Measurements from ENCODE around the gene CDK15.

Gene CDK15

DNA sequence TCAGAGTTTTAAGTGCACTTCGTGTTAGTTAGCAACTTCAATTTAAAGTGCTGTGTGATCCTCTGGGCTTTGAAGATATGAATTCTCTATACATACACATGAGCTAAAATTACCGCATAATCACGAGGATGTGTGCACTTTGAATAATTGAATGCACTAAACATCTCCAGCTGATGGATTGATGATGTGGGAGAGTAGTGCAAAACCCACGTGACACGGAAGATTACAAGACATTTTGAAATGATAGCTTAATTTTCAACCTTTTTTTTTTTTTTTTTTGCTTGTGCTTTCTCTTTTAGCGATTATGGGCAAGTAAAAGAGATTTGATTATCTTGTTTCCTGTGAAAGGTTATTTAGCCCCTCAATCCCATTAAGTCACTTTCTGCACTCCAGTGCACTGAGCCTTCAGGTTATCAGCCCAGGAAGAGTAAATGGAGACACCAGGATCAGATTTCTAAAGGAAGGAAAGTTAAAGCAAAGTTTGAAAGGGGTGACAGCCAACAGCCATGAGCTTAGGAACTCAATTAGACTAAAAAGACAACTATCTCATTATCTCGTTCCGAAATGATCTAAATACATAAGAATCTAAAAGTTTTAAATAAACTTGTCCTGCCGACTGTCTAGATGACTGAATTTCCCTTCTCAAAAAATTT, 81.6 kb downstream of the CDK15 start:
- Mint-ChIP-seq H3K27ac (no peak overlapping the region), H3K9me3 (ENCODE audit: low read depth) (no peaks in the 10 kb centered on the region), H3K36me3 (no peaks in the 10 kb centered on the region), H3K4me1 (ENCODE audit: low read depth) (no peaks in the 10 kb centered on the region), H3K27me3 (peaks cover 42% of the 10 kb centered on the region), H3K4me3 (no peak overlapping the region)

DNA sequence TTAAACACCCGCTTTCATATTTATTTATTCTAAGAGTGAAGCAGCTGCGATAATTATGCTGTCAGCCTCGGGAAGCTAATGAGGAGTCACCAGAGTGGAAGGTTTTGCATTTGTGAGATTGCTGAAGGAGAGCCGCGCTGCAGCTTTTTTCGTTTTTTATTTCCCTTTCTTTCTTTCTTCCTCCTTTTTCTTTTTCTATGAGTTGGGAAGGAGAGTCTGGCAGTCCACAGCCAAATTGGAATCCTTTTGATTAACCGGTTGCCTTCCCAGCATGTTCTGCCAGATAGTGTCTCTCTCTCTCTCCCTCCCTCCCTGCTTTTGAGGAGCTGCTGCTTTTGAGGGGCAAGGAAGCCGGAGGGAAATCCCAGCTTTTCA, 82.1 kb downstream of the CDK15 start:
- no peaks in the 10 kb centered on the region for H3K4me1 Mint-ChIP-seq (ENCODE audit: low read depth)
- H3K27ac Mint-ChIP-seq, result no peak overlapping the region
- no peaks in the 10 kb centered on the region for H3K9me3 Mint-ChIP-seq (ENCODE audit: low read depth)
- H3K4me3 Mint-ChIP-seq, result no peak overlapping the region
- no peaks in the 10 kb centered on the region for H3K36me3 Mint-ChIP-seq
- peaks cover 41% of the 10 kb centered on the region for H3K27me3 Mint-ChIP-seq

DNA sequence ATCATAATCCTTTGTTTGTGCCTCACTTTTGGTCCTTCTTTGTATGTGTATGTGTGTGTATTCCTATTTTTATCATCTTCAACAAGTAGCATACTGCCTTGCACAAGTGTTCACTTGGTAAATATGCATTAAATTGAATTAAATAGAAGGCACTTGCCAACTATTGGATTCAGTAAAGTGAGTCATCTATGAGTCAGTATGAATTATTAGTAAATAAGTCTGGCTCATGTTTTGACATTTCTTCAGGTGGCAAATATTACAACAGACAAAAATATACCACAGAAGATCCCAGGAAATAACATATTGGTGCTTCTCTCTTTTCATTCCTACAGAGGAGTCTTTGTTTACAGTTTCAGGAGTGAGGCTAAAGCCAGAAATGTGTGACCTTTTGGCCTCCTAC, 84.1 kb downstream of the CDK15 start:
- no peak overlapping the region for H3K4me3 Mint-ChIP-seq

DNA sequence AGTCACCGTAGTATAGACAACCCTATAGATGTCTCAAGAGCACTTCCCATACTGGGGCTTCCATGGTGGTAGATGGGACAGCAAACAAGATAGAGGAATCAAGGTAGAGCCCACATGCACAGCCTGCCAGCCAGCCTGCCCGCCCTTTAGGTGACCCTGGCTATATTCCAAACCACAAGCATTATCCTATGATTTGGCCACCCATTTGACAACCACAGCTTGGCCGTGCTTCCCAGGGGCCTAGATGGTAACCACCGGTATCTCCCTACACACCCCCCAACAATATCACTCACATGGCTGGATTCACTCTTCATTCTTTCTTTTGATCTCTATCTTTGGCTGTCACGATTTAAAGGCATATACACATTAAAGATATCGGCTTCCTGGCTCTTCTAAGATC, 85.3 kb downstream of the CDK15 start:
- Mint-ChIP-seq H3K27ac (no peak overlapping the region), H3K4me1 (ENCODE audit: low read depth) (no peaks in the 10 kb centered on the region), H3K27me3 (peaks cover 27% of the 10 kb centered on the region), H3K4me3 (no peak overlapping the region), H3K36me3 (no peaks in the 10 kb centered on the region), H3K9me3 (ENCODE audit: low read depth) (no peaks in the 10 kb centered on the region)

More for the DNA sequence above, 84.1 kb downstream of the CDK15 start:
- Mint-ChIP-seq H3K36me3 (no peaks in the 10 kb centered on the region), H3K27me3 (peaks cover 29% of the 10 kb centered on the region), H3K9me3 (ENCODE audit: low read depth) (no peaks in the 10 kb centered on the region), H3K27ac (no peak overlapping the region), H3K4me1 (ENCODE audit: low read depth) (no peaks in the 10 kb centered on the region)

DNA sequence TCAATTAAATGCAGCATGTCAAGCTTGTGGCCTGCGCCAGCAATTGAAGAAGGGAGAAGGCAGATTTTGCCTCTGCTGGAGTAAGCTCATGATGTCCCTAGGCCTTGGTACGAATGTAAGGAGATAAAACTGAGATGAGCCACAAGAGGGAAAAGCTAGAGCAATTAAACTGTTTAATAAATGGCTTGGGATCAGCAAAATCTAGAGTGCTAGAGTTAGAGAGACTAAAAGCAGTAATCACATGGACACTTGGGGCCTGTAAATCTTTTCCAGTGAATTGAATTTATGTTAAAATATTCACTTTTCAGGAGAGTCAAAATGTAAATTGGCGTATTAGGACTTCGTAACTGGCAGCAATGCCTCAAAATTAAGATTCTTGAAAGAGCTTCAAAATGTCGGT, 86.2 kb downstream of the CDK15 start:
- H3K4me1 Mint-ChIP-seq (ENCODE audit: low read depth), result no peaks in the 10 kb centered on the region
- peaks cover 27% of the 10 kb centered on the region for H3K27me3 Mint-ChIP-seq
- no peak overlapping the region for H3K27ac Mint-ChIP-seq
- no peak overlapping the region for H3K4me3 Mint-ChIP-seq
- no peaks in the 10 kb centered on the region for H3K36me3 Mint-ChIP-seq
- no peaks in the 10 kb centered on the region for H3K9me3 Mint-ChIP-seq (ENCODE audit: low read depth)

DNA sequence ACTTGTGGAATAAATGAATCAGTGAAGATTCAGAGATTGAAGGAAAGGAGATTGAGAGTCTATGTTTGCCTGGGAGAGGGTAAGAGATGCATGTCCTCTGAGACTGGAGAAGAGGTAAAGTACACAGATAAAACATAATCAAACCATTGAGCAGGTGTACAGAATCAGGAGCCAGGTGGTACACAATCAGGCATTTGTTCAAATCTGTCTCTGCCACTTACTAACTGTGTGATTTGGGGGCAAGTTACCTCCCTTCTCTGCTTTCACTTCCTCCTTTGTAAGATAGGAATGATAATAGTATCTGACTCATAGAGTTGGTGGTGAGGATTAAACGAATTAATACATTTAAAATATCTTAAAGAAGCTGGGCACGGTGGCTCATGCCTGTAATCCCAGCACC, 94.0 kb downstream of the CDK15 start:
- no peaks in the 10 kb centered on the region for H3K9me3 Mint-ChIP-seq (ENCODE audit: low read depth)
- H3K27ac Mint-ChIP-seq, result no peak overlapping the region
- H3K27me3 Mint-ChIP-seq, result peaks cover 14% of the 10 kb centered on the region
- H3K4me1 Mint-ChIP-seq (ENCODE audit: low read depth), result no peaks in the 10 kb centered on the region
- no peak overlapping the region for H3K4me3 Mint-ChIP-seq
- no peaks in the 10 kb centered on the region for H3K36me3 Mint-ChIP-seq

DNA sequence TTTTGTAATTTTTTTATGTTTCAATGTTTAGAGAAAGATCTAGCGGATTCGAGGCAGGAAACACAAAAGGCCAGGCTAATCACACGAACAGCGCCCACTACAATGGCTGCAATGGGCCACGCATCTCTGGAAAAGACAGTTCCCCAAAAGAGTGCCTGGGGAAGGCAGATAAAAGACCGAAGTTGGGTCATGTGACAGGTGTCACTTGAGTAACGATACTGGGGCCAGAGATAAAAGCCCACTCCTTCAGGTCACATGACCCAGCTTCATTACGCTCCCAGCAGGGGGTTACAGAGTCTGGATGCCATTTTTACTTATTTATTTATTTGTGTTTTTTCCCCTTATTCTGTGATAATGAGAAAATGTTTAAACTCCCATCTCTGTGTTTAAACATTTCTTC, 95.4 kb downstream of the CDK15 start:
- H3K4me3 Mint-ChIP-seq, result no peak overlapping the region
- H3K27ac Mint-ChIP-seq, result no peak overlapping the region
- H3K36me3 Mint-ChIP-seq, result no peaks in the 10 kb centered on the region
- peaks cover 16% of the 10 kb centered on the region for H3K27me3 Mint-ChIP-seq
- no peaks in the 10 kb centered on the region for H3K4me1 Mint-ChIP-seq (ENCODE audit: low read depth)
- no peaks in the 10 kb centered on the region for H3K9me3 Mint-ChIP-seq (ENCODE audit: low read depth)

DNA sequence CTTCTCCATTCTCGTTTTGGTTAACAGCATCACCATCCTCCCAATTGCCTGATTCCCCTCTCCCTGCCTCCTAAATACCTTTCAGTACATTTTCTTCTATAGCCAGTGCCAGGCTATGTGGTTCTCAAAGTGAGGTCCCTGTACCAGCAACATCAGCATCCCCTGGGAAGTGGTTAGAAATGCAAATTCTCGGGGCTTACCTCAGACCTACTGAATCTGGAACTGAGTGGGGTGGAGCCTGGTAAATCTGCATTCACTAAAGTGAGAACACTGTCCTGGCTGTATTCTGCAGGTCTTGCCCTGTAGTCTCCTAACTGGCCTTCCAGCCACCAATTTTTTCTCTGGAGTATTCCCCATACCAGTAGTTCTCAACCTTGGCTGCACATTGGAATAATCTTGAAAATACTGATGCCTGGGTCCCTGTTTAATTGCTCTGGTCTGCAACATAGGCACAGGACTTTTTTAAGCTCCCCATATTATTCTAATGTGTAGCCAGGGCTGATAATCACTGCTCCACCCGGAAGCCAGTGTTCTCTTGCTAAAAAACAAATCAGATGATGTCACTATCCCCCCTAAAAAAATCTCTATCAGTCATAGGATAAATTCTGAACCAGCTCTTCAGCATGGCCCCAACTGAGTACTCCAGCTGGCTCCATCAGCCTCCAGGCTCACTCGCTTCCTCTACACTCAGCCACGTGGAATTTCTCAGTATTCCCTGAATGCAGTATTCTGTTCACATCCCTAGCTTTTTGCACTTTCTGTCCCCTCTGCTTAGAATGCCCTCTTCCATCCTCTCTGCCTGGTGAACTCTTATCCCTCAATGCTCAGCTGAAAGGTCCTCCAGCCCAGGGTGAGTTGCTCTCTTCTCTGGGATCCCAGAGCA, 98.4 kb downstream of the CDK15 start:
- peaks cover 2% of the 10 kb centered on the region for H3K4me1 Mint-ChIP-seq (ENCODE audit: low read depth)
- no peak overlapping the region for H3K4me3 Mint-ChIP-seq
- no peak overlapping the region for H3K27ac Mint-ChIP-seq

DNA sequence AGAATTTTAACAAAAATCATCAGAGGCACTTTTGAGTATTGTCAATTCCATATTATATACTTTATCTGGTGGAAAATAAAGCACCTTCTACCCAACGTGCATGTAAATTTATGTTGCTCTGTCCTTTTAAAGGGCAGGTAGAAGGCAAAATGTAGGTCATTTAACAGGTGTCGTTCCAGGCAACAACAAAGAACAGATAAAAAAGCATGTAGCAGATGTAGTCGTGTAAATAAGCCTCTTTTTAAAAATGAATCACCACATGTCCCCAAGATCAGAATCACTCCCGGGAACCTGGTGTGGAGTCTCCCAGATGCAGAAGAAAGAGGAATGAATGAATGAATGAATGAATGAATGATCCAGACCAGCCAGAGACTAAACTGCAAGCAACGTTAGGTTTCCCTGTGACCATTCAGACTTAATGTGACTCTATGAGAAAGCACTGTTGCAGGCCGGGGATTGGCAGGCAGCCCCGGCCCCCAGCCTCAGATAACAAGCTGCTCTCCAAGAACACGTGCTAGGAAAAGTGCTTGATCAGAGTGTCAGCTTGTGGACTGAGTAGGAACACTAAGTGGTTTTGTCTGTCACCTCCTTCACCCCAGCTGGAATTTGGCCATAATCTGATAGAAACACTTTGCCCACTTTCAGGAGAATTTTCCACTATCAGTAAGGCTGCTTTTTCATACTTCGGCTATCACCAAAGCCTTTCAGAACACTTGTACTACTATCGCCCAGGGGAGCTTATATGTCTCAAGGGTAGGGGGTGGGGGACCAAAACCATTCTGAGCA, 100.6 kb downstream of the CDK15 start:
- Mint-ChIP-seq H3K4me1 (ENCODE audit: low read depth) (peaks cover 8% of the 10 kb centered on the region), H3K27ac (no peak overlapping the region), H3K4me3 (no peak overlapping the region), H3K36me3 (no peaks in the 10 kb centered on the region), H3K27me3 (peaks cover 9% of the 10 kb centered on the region), H3K9me3 (ENCODE audit: low read depth) (no peaks in the 10 kb centered on the region)

More for the DNA sequence above, 98.4 kb downstream of the CDK15 start:
- H3K36me3 Mint-ChIP-seq, result no peaks in the 10 kb centered on the region
- peaks cover 15% of the 10 kb centered on the region for H3K27me3 Mint-ChIP-seq
- H3K9me3 Mint-ChIP-seq (ENCODE audit: low read depth), result no peaks in the 10 kb centered on the region

DNA sequence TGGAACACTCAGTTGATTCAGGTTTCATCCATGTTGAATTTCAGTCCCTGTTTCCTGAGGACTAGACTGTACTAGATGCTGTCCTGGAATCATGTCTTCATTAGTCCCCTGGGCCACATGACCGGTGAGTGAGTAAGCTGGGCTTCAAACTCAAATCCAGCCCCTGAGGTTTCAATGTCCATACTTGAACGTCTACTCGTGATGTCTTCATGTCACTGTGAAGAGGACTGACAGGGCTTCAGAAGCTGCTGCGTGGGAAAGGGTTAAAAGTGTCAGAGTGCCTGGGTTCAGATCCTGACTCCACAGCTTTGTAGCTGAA, 101.2 kb downstream of the CDK15 start:
- H3K27me3 Mint-ChIP-seq, result peaks cover 9% of the 10 kb centered on the region
- H3K27ac Mint-ChIP-seq, result no peak overlapping the region
- H3K36me3 Mint-ChIP-seq, result no peaks in the 10 kb centered on the region
- H3K4me3 Mint-ChIP-seq, result no peak overlapping the region
- no peaks in the 10 kb centered on the region for H3K9me3 Mint-ChIP-seq (ENCODE audit: low read depth)
- H3K4me1 Mint-ChIP-seq (ENCODE audit: low read depth), result peaks cover 8% of the 10 kb centered on the region

DNA sequence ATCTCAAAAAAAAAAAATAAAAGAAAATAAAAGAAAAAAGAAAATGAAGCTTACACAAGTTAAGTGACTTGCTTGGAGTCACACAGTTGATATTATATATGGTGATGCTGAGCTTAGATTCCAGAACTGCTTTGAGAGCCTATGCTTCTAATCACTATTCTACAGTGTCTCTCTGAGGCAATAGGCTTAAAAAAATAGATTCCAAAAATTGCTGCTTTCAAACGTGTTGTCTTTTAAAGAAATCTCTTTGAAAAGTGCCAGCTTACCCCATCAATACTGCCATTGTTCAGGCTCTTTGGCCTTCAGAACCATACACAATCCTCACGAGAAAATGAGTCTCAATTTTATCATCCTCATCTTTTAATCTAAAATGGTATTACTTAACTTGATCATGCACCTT, 102.6 kb downstream of the CDK15 start:
- no peak overlapping the region for H3K4me3 Mint-ChIP-seq
- no peaks in the 10 kb centered on the region for H3K9me3 Mint-ChIP-seq (ENCODE audit: low read depth)
- no peak overlapping the region for H3K27ac Mint-ChIP-seq
- H3K27me3 Mint-ChIP-seq, result peaks cover 9% of the 10 kb centered on the region
- no peaks in the 10 kb centered on the region for H3K36me3 Mint-ChIP-seq
- H3K4me1 Mint-ChIP-seq (ENCODE audit: low read depth), result peaks cover 8% of the 10 kb centered on the region

DNA sequence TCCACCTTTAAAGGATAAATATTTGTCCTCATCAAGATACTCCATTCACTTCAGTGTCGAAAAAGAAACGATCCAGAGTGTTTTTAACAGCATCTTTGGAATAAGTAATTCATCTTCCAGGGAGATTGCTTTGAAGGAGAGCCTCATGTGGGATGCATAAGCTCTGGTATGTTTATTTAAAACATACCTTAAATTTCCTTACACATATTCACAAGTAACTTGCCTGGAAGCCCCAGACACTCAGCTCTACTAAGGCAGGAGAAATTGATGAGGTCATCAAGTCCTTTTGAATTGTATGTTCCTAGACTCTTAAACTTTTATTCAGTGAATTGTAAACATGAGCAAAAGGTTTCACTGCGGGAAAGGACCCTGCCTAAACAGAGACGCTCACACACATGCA, 103.0 kb downstream of the CDK15 start:
- Mint-ChIP-seq H3K4me3 (no peak overlapping the region), H3K4me1 (ENCODE audit: low read depth) (peaks cover 8% of the 10 kb centered on the region), H3K27ac (no peak overlapping the region), H3K27me3 (peaks cover 9% of the 10 kb centered on the region), H3K9me3 (ENCODE audit: low read depth) (no peaks in the 10 kb centered on the region), H3K36me3 (no peaks in the 10 kb centered on the region)

DNA sequence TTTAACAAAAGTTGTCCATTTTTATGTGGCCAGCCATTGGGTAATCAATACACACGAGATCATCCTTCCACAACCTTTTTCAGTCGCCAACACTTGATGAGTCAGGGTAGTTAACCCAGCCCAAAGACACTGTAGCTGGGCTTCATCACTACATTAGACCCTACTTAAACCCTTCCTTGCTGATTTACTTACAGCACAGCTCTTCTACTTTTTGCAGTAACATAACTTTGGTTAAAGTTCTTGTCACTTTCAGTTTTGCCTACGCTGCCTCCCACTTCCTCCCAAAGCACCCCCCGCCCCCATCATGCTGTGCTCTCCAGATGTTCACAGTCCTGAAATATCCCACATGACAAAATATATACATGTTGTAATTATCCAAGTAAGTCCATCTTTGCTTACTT, 103.6 kb downstream of the CDK15 start:
- H3K27ac Mint-ChIP-seq, result no peak overlapping the region
- no peak overlapping the region for H3K4me3 Mint-ChIP-seq
- H3K27me3 Mint-ChIP-seq, result peaks cover 8% of the 10 kb centered on the region
- no peaks in the 10 kb centered on the region for H3K36me3 Mint-ChIP-seq
- H3K4me1 Mint-ChIP-seq (ENCODE audit: low read depth), result peaks cover 8% of the 10 kb centered on the region
- no peaks in the 10 kb centered on the region for H3K9me3 Mint-ChIP-seq (ENCODE audit: low read depth)

DNA sequence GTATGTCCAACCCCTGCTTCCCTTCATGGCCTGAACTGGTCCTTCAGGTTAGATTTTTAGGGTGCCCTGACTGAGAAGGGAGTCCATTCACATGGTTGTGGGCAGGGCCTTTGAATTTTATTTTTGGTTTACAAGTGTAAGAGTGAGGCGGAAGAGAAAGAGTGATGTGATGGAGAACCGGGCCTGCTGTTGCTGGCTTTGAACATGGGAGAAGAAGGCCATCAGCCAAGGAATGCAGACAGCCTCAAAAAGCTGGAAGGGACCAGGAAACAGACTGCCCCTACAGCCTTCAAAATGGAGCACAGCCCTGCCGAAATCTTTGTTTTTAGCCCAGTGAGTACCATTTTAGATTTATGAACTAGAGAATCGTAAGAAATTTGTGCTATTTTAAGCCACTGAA, 105.0 kb downstream of the CDK15 start:
- no peak overlapping the region for H3K27ac Mint-ChIP-seq
- H3K9me3 Mint-ChIP-seq (ENCODE audit: low read depth), result no peaks in the 10 kb centered on the region
- H3K4me1 Mint-ChIP-seq (ENCODE audit: low read depth), result peaks cover 8% of the 10 kb centered on the region
- H3K27me3 Mint-ChIP-seq, result peaks cover 2% of the 10 kb centered on the region
- H3K4me3 Mint-ChIP-seq, result no peak overlapping the region
- no peaks in the 10 kb centered on the region for H3K36me3 Mint-ChIP-seq

DNA sequence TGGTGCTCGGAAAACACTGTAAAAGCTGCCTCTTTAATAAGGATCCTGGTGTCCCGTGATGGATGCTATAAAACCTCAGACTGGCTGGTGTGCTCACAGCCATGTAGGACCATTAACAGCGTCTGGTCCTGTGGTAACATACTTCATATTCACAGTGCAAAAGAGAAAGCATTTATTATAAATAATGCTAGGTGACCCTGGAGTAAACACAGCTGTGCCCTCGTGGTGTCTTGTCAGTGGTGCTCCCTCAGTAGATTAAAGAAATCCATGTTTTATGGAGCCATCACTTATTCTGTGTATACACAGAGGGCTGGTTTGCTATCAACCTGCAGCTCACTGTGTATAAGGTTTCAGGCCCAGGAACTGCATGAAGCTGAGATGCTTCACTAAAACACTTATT, 106.9 kb downstream of the CDK15 start:
- peaks cover 8% of the 10 kb centered on the region for H3K4me1 Mint-ChIP-seq (ENCODE audit: low read depth)
- H3K27me3 Mint-ChIP-seq, result no peaks in the 10 kb centered on the region
- H3K27ac Mint-ChIP-seq, result no peak overlapping the region
- no peaks in the 10 kb centered on the region for H3K9me3 Mint-ChIP-seq (ENCODE audit: low read depth)
- no peaks in the 10 kb centered on the region for H3K36me3 Mint-ChIP-seq
- no peak overlapping the region for H3K4me3 Mint-ChIP-seq
